Peyer's patch (tissue), 4 donors: Measurements from ENCODE around the gene MBNL2.

Experiments
- CTCF ChIP-seq, 6 experiments: fragments of 450-650 bp in 4 of 6; fragments of 200-600 bp in 2 of 6; sonication (generic) in 1 of 6; IDR thresholded peaks; one replicate each; pipeline ENCODE4 v1.5.1; 2017 to 2019; ENCODE audit warnings: antibody characterized with exemption in 6 of 6, mild to moderate bottlenecking in 3 of 6, moderate library complexity in 1 of 6
- POLR2A ChIP-seq, 2 donors: fragments of 450-650 bp; IDR thresholded peaks; one replicate each; pipeline ENCODE4 v1.5.1; 2017; ENCODE audit warnings: antibody characterized with exemption in 2 of 2, mild to moderate bottlenecking in 2 of 2, moderate library complexity in 2 of 2

GRCh38 chr13:97199451-97199850, 22.7 kb upstream of the MBNL2 start:
- TF ChIP-seq CTCF (IDR thresholded peaks at IDR 0.05) (no peak), POLR2A (IDR thresholded peaks at IDR 0.05) (no peak)
